ENCODE data around the gene MAD1L1.

DNA sequence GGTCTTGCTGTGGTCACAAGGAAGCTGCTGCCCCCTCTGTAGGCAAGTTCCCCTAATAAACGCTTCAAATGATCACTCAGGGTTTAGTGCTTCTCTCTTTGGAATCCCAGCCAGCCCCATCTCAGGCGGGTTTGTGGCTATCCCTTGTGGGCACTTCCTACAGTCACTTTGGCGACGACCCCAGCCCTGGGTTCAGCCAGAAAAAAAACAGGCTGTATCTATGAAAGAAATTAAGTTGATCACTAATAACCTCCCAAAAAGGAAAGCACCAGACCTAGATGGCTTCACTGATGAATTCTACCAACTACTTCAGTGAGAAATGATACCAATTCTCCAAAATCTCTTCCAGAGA is 208.2 kb downstream of the MAD1L1 start:
- TF ChIP-seq, protein P1, sequence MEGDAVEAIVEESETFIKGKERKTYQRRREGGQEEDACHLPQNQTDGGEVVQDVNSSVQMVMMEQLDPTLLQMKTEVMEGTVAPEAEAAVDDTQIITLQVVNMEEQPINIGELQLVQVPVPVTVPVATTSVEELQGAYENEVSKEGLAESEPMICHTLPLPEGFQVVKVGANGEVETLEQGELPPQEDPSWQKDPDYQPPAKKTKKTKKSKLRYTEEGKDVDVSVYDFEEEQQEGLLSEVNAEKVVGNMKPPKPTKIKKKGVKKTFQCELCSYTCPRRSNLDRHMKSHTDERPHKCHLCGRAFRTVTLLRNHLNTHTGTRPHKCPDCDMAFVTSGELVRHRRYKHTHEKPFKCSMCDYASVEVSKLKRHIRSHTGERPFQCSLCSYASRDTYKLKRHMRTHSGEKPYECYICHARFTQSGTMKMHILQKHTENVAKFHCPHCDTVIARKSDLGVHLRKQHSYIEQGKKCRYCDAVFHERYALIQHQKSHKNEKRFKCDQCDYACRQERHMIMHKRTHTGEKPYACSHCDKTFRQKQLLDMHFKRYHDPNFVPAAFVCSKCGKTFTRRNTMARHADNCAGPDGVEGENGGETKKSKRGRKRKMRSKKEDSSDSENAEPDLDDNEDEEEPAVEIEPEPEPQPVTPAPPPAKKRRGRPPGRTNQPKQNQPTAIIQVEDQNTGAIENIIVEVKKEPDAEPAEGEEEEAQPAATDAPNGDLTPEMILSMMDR (IDR thresholded peaks at IDR 0.05; ENCODE audit: borderline replicate concordance, extremely low read depth, low read length, poor library complexity, severe bottlenecking): no peak
- TF ChIP-seq EZH2 (IDR thresholded peaks at IDR 0.05; ENCODE audit: borderline replicate concordance, low read depth, low read length, severe bottlenecking): no peak

Data from DND-41 (cell line).